Urothelium cell line (cell line): Measurements from ENCODE around the gene ZDHHC13.

Experiments used
- DNase-seq: peaks from one replicate; pipeline ENCODE4 v3.0.0; 2011; ENCODE audit warnings: low spot score, mixed read lengths
- FAIRE-seq: peaks from 2 replicates; lab custom pipeline; 2011; peaks lifted over from hg19 to GRCh38; lab: Jason Lieb, UNC

The ZDHHC13 gene

GRCh38 chr11:19163617-19164016 lies 46.6 kb downstream of the ZDHHC13 start:
- FAIRE-seq (no peak), DNase-seq (no peak)

GRCh38 chr11:19164230-19164855 lies 47.4 kb downstream of the ZDHHC13 start:
- no peak for FAIRE-seq

GRCh38 chr11:19164881-19165280 lies 47.9 kb downstream of the ZDHHC13 start:
- FAIRE-seq (no peak), DNase-seq (no peak)

More at GRCh38 chr11:19164230-19164855, 47.4 kb downstream of the ZDHHC13 start:
- DNase-seq = no peak

- FAIRE-seq (no peak), DNase-seq (no peak)
Observed at GRCh38 chr11:19168090-19168489, 51.1 kb downstream of the ZDHHC13 start.

GRCh38 chr11:19173004-19173689 lies 56.2 kb downstream of the ZDHHC13 start:
- FAIRE-seq (no peak), DNase-seq (no peak)

GRCh38 chr11:19173964-19174638 lies 57.1 kb downstream of the ZDHHC13 start:
- FAIRE-seq = no peak
- no peak for DNase-seq

GRCh38 chr11:19176629-19177186 lies 59.7 kb downstream of the ZDHHC13 start:
- DNase-seq = no peak
- no peak for FAIRE-seq

GRCh38 chr11:19181531-19182261 lies 64.7 kb downstream of the ZDHHC13 start:
- no peak for FAIRE-seq
- no peak for DNase-seq

- FAIRE-seq (no peak), DNase-seq (no peak)
Observed at GRCh38 chr11:19183646-19184045, 66.7 kb downstream of the ZDHHC13 start.

- DNase-seq (no peak), FAIRE-seq (no peak)
Observed at GRCh38 chr11:19185036-19185435, 68.1 kb downstream of the ZDHHC13 start.

- no peak for DNase-seq
- FAIRE-seq = no peak
Observed at GRCh38 chr11:19185516-19186052, 68.6 kb downstream of the ZDHHC13 start.

- no peak for DNase-seq
- no peak for FAIRE-seq
Observed at GRCh38 chr11:19187114-19187832, 70.3 kb downstream of the ZDHHC13 start.

GRCh38 chr11:19187833-19188258 lies 70.9 kb downstream of the ZDHHC13 start:
- DNase-seq (no peak), FAIRE-seq (no peak)

GRCh38 chr11:19191530-19192169 lies 74.7 kb downstream of the ZDHHC13 start:
- no peak for FAIRE-seq
- DNase-seq = no peak

GRCh38 chr11:19193916-19194315 lies 76.9 kb downstream of the ZDHHC13 start:
- DNase-seq = no peak
- FAIRE-seq = no peak

- DNase-seq (no peak), FAIRE-seq (no peak)
Observed at GRCh38 chr11:19194620-19195308, 77.8 kb downstream of the ZDHHC13 start.

- DNase-seq (no peak), FAIRE-seq (no peak)
Observed at GRCh38 chr11:19196432-19196831, 79.5 kb downstream of the ZDHHC13 start.

GRCh38 chr11:19199048-19199447 lies 82.1 kb downstream of the ZDHHC13 start:
- no peak for DNase-seq
- no peak for FAIRE-seq

- no peak for DNase-seq
- no peak for FAIRE-seq
Observed at GRCh38 chr11:19199771-19200170, 82.8 kb downstream of the ZDHHC13 start.
